GM12874 (cell line): ENCODE data around the gene HNRNPF.

ENCODE experiments used
- TF ChIP-seq, protein P1 (sequence below): IDR thresholded peaks from 2 replicates; pipeline ENCODE4 v1.5.1; 2011; ENCODE audit warnings: low read depth, mild to moderate bottlenecking, control low read depth, low read length, moderate library complexity; ENCODE audit not compliant: insufficient read depth

Gene HNRNPF

DNA sequence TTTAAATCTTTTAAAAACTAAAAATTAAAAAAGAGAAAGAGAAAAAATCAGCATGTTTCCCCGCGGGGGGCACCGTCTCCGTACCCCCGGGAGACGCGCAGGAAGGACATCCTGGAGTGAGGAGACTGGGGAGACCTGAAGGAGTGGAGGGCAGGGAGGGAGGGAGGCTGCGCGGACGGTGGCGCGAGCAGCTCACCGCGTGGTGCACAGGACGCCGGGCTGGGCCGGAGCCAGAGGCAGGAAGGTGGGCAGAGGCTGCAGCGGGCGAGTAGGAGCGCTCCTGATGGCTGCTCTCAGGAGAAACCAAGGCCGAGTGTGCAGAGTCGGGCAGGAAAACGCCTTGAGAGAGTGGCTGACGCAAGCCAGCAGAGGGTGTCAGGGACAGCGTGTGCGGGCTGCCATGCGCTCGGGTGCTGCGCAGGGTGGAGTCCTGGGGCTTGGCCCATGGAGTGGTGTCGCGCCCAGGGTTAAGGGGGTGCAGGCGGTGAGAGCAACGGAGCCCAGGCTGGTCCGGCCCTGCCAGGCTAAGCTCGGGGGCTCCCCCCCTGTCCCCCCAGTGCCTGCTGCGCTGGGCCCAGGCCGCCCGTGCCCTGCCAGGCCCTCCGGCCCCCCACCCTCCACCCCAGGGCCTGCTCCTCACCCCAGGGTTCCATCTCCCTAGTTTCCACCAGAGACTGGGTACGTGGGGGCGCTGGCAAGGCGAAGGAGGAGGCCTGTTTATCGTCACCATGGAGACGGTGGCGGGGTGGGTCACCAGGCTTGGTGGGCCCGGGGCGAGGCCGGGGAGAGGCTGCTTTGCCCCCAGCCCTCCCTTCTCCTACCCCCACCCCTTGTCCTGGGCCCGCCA is 66.5 kb downstream of the HNRNPF start:
- TF ChIP-seq, protein P1, sequence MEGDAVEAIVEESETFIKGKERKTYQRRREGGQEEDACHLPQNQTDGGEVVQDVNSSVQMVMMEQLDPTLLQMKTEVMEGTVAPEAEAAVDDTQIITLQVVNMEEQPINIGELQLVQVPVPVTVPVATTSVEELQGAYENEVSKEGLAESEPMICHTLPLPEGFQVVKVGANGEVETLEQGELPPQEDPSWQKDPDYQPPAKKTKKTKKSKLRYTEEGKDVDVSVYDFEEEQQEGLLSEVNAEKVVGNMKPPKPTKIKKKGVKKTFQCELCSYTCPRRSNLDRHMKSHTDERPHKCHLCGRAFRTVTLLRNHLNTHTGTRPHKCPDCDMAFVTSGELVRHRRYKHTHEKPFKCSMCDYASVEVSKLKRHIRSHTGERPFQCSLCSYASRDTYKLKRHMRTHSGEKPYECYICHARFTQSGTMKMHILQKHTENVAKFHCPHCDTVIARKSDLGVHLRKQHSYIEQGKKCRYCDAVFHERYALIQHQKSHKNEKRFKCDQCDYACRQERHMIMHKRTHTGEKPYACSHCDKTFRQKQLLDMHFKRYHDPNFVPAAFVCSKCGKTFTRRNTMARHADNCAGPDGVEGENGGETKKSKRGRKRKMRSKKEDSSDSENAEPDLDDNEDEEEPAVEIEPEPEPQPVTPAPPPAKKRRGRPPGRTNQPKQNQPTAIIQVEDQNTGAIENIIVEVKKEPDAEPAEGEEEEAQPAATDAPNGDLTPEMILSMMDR, result no peak

DNA sequence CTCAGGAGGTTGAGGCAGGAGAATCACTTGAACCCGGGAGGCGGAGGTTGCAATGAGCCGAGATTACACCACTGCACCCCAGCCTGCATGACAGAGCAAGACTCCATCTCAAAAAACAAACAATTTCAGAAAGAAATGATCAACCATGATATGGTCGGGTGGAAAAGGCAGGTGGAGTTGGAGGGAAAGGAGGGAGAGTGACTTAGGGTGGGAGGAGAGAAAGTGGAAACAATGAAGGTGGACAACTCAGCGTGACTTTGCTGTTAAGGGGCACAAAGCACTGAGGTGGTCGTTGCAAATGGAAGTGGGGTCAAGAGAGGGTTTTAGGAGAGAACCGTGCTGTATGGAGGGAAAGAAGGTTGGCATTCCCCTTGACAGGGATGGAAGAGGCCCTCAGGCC is 67.5 kb downstream of the HNRNPF start:
- TF ChIP-seq, protein P1, result no peak

DNA sequence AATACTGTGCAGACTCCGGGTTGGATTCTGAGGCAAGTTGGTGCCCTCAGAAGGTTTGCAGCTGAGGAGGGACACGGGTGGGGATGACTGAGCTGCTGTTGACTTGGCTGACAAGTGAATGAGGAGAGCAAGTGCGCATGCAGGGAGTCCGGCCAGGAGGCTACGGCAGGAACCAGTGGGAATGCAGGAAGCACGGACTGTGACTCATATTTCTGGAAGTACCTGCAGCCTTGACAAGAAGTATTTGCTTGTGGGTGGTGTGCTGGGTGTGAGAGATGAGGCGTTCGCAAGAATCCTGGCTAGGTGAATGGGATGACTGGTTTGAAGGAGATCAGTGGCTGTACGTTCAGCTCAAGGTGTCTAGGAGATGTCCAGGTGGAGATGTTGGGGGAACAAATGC is 68.4 kb downstream of the HNRNPF start:
- TF ChIP-seq, protein P1, result no peak

DNA sequence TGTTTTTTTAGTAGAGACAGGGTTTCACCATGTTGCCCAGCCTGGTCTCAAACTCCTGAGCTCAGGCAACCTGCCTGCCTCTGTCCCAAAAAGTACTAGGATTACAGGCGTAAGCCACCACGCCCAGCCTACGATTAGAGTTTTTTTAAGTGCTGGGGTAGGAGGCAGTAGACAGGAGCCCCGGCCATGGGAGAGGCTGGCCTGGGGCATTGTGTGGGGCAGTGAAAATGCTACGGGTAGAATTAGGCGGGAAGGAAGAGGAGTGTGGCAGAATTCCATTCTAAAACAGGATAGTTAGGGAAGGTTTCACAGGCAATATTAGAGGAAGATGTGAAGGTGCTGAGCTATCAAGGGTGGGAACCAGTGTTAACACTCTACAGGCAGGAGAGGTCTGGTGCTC is 68.9 kb downstream of the HNRNPF start:
- TF ChIP-seq, protein P1, result no peak

DNA sequence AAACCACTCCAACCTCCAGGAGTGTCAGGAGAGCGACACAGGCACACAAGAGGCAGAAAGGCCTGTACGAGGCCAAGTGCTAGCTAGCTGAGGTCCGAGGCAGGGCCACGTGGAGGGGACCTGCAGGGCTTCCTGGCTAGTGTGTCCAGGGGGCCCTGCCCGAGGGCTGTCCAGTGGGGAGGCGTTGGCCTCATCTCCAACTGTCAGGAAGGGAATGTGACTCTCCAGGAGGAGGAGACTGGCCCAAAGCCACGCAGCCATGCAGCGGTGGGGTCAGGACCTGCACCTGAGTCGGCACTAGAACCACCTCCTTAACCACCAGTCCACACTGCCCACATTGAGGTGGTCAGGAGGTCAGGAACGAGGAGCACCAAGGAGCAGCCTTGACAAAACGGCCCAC is 69.8 kb downstream of the HNRNPF start:
- TF ChIP-seq, protein P1, result no peak

DNA sequence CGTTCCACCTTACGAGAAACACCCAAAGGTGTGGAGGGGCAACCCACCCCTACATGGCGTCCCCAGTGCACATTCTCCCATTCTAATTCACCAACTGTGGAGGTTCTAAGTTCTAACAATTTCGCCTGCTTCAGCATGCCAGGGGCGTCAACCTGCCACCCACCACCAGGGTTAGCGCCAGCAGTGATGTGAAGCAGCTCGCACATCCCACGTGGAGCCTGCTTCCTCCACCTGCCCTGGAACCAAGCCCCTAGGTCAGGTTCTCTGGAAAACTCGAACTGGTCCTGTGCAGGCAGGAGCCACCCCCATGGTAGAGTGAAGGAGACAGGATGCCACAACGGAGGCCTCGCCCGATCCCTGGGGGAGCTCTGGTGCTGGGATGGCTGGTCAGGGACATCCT is 70.9 kb downstream of the HNRNPF start:
- TF ChIP-seq, protein P1, result no peak

DNA sequence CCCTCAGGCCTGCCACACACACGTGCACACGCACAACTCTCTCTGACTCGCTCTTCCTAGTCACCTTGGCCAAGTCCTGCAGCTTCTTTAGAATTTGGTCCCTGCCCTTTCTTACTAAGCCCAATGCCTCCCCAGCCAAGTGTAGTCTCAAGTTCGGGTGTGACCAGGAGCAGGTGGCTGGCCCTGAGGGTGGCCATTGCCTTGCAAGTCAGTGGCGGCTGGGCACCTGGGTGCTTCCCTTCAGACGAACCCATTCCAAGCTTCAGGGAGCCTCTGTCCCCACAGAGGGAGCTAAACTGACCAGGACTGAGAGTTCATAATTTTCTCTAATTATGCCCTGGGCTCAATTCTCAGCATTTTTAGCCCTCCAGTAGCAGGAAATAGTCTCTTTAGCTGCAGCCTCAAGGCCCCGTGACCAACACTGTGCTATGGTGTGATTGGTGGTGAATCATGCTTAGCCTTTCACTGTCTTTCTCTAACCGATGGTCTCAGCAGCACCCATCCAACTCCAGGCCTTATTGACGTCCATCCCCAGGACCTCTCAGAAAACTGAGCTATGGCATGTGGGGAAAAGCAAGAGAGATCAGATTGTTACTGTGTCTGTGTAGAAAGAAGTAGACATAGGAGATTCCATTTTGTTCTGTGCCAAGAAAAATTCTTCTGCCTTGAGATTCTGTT is 72.2 kb downstream of the HNRNPF start:
- TF ChIP-seq, protein P1, result no peak
